Chondrocyte (in vitro differentiated cells): Measurements from ENCODE around the gene RGS13. TPM values are rescaled to one million over a fixed set of nuclear protein-coding genes. Genes with fewer than 3 reads are reported as not detected.

Experiments
- DNase-seq: peaks from one replicate; pipeline ENCODE4 v3.0.0; 2021; ENCODE audit warnings: mixed read lengths, low spot score
- H3K27ac Mint-ChIP-seq: one replicate; pipeline ENCODE4 v1.8.0; 2021; ENCODE audit warnings: mild to moderate bottlenecking, moderate library complexity, mixed read lengths; ENCODE audit not compliant: unreplicated experiment
- H3K27me3 Mint-ChIP-seq: 2 replicates; pipeline ENCODE4 v1.8.0; 2021; ENCODE audit warnings: low read depth, mixed read lengths
- H3K36me3 Mint-ChIP-seq: 2 replicates; pipeline ENCODE4 v1.8.0; 2021; ENCODE audit warnings: low read depth, mixed read lengths
- H3K4me1 Mint-ChIP-seq: 2 replicates; pipeline ENCODE4 v1.8.0; 2021; ENCODE audit warnings: low read depth, mild to moderate bottlenecking, mixed read lengths
- H3K4me3 Mint-ChIP-seq: one replicate; pipeline ENCODE4 v1.8.0; 2021; ENCODE audit warnings: mild to moderate bottlenecking, moderate library complexity, mixed read lengths; ENCODE audit not compliant: unreplicated experiment
- H3K9me3 Mint-ChIP-seq: 2 replicates; pipeline ENCODE4 v1.8.0; 2021; ENCODE audit warnings: low read depth, mixed read lengths
- CTCF ChIP-seq: fragments of 200-600 bp; sonication (generic); IDR thresholded peaks from 2 replicates; pipeline ENCODE4 v1.5.0; 2021; ENCODE audit warnings: antibody characterized with exemption, mild to moderate bottlenecking, moderate library complexity
- total RNA-seq: library from RNA; stranded (reverse); gene quantifications from 3 replicates; pipeline ENCODE4 v1.2.1, GENCODE V29; 2021

Gene RGS13
- total RNA-seq, 1 donor from 2014 or later: not detected

- DNase-seq: no peak
- TF ChIP-seq CTCF: no peak
- Mint-ChIP-seq H3K27me3 (no peaks in the 10 kb centered on the region), H3K4me1 (peaks cover 26% of the 10 kb centered on the region), H3K27ac (no peak overlapping the region), H3K9me3 (no peaks in the 10 kb centered on the region), H3K4me3 (no peak overlapping the region), H3K36me3 (no peaks in the 10 kb centered on the region)
These were observed 69.6 kb downstream of the RGS13 start for GRCh38 chr1:192705510-192705909.

DNA sequence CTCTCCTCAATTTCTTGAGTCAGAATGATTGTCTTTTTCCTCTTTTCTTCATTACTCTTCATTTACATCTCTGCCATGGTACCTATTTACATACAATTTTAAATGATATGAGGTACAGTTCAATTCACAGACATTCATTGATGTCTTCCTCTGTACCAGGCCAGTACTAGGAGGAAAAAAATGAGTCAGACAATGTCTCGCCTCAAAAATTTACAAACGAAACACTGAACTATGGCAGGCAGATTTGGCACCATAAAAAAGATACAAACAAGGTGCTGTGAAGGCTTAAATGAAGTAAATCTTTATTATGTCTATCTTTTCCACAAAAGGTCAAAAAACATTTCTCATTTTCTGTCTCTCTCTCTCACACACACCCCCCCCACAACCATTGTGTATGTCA, 71.0 kb downstream of the RGS13 start:
- no peak for TF ChIP-seq CTCF
- Mint-ChIP-seq H3K36me3 (no peaks in the 10 kb centered on the region), H3K4me3 (no peak overlapping the region), H3K27me3 (no peaks in the 10 kb centered on the region), H3K9me3 (no peaks in the 10 kb centered on the region), H3K27ac (no peak overlapping the region), H3K4me1 (peaks cover 13% of the 10 kb centered on the region)
- no peak for DNase-seq

DNA sequence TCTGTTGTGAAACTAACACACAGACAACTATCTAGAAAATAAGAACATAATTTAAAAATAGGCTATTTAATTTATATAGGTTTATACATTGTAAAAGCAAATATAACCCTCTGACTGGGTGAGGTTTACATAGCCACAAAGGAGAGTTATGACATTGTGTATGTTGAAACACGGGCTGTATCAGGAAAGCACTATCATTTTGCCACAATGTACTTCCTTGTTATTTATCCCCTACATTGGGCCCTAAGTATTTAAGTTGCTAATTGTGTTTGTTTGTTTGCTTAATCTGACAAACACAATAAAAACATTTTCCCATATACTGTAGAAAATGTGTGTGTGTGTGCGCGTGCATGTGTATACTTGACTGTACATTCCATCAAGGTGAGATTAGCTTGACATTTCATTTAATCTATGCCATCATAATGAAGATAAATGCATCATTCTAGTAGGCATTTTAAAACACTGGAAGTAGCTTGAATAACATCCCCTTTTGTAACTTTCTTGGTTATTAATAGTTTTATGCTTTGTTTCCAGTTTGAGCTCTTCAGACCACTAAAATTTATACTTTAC, 72.1 kb downstream of the RGS13 start:
- Mint-ChIP-seq H3K27ac (no peak overlapping the region), H3K9me3 (no peaks in the 10 kb centered on the region), H3K4me1 (peaks cover 9% of the 10 kb centered on the region), H3K27me3 (no peaks in the 10 kb centered on the region), H3K36me3 (no peaks in the 10 kb centered on the region), H3K4me3 (no peak overlapping the region)
- no peak for DNase-seq
- no peak for TF ChIP-seq CTCF

GRCh38 chr1:192709544-192709943, 73.6 kb downstream of the RGS13 start:
- Mint-ChIP-seq H3K36me3 (no peaks in the 10 kb centered on the region), H3K4me3 (no peak overlapping the region), H3K27me3 (no peaks in the 10 kb centered on the region), H3K27ac (peak overlapping the region; percentile 13), H3K9me3 (no peaks in the 10 kb centered on the region), H3K4me1 (peaks cover 10% of the 10 kb centered on the region)
- no peak for TF ChIP-seq CTCF
- DNase-seq: no peak

Other genes starting within 250 kb of the RGS13 start
- not detected in 3 replicates for gene RGS1, start 60.4 kb upstream of the RGS13 start, total RNA-seq
- gene RGS2, start 172.9 kb downstream of the RGS13 start, total RNA-seq: 22.0 to 42.9 TPM (median 22.8 TPM) in 3 replicates